Uterus (tissue), 2 donors: ENCODE data around the gene DHFR.

Experiments used
- CTCF ChIP-seq, 4 experiments: fragments of 200-600 bp in 2 of 4; fragments of 450-650 bp in 2 of 4; sonication (generic) in 2 of 4; IDR thresholded peaks; one replicate each; pipeline ENCODE4 v1.5.1; 2016 to 2019; ENCODE audit warnings: antibody characterized with exemption in 4 of 4, mild to moderate bottlenecking in 2 of 4, moderate library complexity in 1 of 4
- POLR2A ChIP-seq, 2 donors: fragments of 450-650 bp; IDR thresholded peaks; one replicate each; pipeline ENCODE4 v1.6.1; 2016; ENCODE audit warnings: antibody characterized with exemption in 2 of 2, mild to moderate bottlenecking in 1 of 2, moderate library complexity in 1 of 2

GRCh38 chr5:80698369-80698768 lies 43.6 kb upstream of the DHFR start:
- TF ChIP-seq CTCF (IDR thresholded peaks at IDR 0.05) (no peak), POLR2A (IDR thresholded peaks at IDR 0.05) (no peak)
